Mesenchymal stem cell (in vitro differentiated cells and primary cell): ENCODE measurements around the gene BORCS5.
"Not testable (repeated sequence)": the region's sequence is repeated elsewhere in the genome, so short reads cannot be mapped to it uniquely, and the experiment has no call there.

Experiments
- DNase-seq: peaks from one replicate; pipeline ENCODE4 v3.0.0-alpha.2; 2013
- H2AFZ ChIP-seq: one replicate; pipeline ENCODE4 v1.6.1; 2013; ENCODE audit warnings: low read depth, mild to moderate bottlenecking, control low read depth, inconsistent platforms, low read length, moderate library complexity
- H2AK5ac ChIP-seq: 2 replicates; pipeline ENCODE4 v1.6.1; 2013; ENCODE audit warnings: low read length, moderate library complexity, mild to moderate bottlenecking, inconsistent platforms; ENCODE audit not compliant: severe bottlenecking
- H2BK120ac ChIP-seq: one replicate; pipeline ENCODE4 v1.6.1; 2013; ENCODE audit warnings: low read depth, mild to moderate bottlenecking, inconsistent platforms, low read length, moderate library complexity
- H2BK12ac ChIP-seq, 2 experiments: one replicate each; pipeline ENCODE4 v1.6.1; 2013; ENCODE audit warnings: inconsistent platforms in 2 of 2, low read length in 2 of 2, mild to moderate bottlenecking in 2 of 2, moderate library complexity in 2 of 2, control low read depth in 1 of 2
- H2BK15ac ChIP-seq: one replicate; pipeline ENCODE4 v1.6.1; 2013; ENCODE audit warnings: mild to moderate bottlenecking, low read depth, inconsistent platforms; ENCODE audit not compliant: poor library complexity, severe bottlenecking
- H2BK5ac ChIP-seq: 2 replicates; pipeline ENCODE4 v1.6.1; 2013; ENCODE audit warnings: low read depth, mild to moderate bottlenecking, low read length, control low read depth, inconsistent platforms; ENCODE audit not compliant: poor library complexity, severe bottlenecking
- H3K14ac ChIP-seq, 2 experiments: one replicate each; pipeline ENCODE4 v1.6.1; 2013; ENCODE audit warnings: inconsistent platforms in 2 of 2, low read length in 2 of 2, control low read depth in 1 of 2, mild to moderate bottlenecking in 1 of 2, moderate library complexity in 1 of 2
- H3K18ac ChIP-seq, 2 experiments: one replicate each; pipeline ENCODE4 v1.6.1; 2013; ENCODE audit warnings: inconsistent platforms in 2 of 2, low read length in 2 of 2, control low read depth in 1 of 2, low read depth in 1 of 2, mild to moderate bottlenecking in 1 of 2
- H3K23ac ChIP-seq, 2 experiments: one replicate each; pipeline ENCODE4 v1.6.1; 2013; ENCODE audit warnings: inconsistent platforms in 2 of 2, low read length in 2 of 2, mild to moderate bottlenecking in 2 of 2, moderate library complexity in 2 of 2, control low read depth in 1 of 2
- H3K27ac ChIP-seq: 2 replicates; pipeline ENCODE4 v1.5.1; 2013; ENCODE audit warnings: mild to moderate bottlenecking, moderate library complexity, low read length, control low read depth, inconsistent platforms; ENCODE audit not compliant: poor library complexity, severe bottlenecking
- H3K27me3 ChIP-seq, 2 experiments: 2 replicates each; pipeline versions ENCODE4 v1.6.1 to v1.7.0; 2013; ENCODE audit warnings: low read length in 2 of 2, mild to moderate bottlenecking in 2 of 2, moderate library complexity in 2 of 2, control low read depth in 1 of 2, inconsistent platforms in 1 of 2; ENCODE audit not compliant: control insufficient read depth in 1 of 2, insufficient read depth in 1 of 2
- H3K36me3 ChIP-seq, 2 experiments: 2 replicates each; pipeline versions ENCODE4 v1.6.1 to v1.7.0; 2013; ENCODE audit warnings: low read length in 2 of 2, control low read depth in 1 of 2, inconsistent platforms in 1 of 2, low read depth in 1 of 2, mild to moderate bottlenecking in 1 of 2; ENCODE audit not compliant: insufficient read depth in 2 of 2, control insufficient read depth in 1 of 2
- H3K4ac ChIP-seq, 2 experiments: one replicate each; pipeline ENCODE4 v1.6.1; 2013; ENCODE audit warnings: inconsistent platforms in 2 of 2, low read length in 2 of 2, mild to moderate bottlenecking in 2 of 2, moderate library complexity in 2 of 2, control low read depth in 1 of 2, low read depth in 1 of 2
- H3K4me1 ChIP-seq: 2 replicates; pipeline ENCODE4 v1.6.1; 2013; ENCODE audit warnings: low read depth, low read length, control low read depth; ENCODE audit not compliant: control insufficient read depth, insufficient read depth
- H3K4me2 ChIP-seq: 2 replicates; pipeline ENCODE4 v1.6.1; 2013; ENCODE audit warnings: low read length, mild to moderate bottlenecking, inconsistent platforms; ENCODE audit not compliant: poor library complexity, severe bottlenecking
- H3K4me3 ChIP-seq, 2 experiments: 2 replicates each; pipeline versions ENCODE4 v1.5.1 to v1.7.0; 2013; ENCODE audit warnings: low read length in 2 of 2, mild to moderate bottlenecking in 2 of 2, control low read depth in 1 of 2, low read depth in 1 of 2; ENCODE audit not compliant: insufficient read depth in 1 of 2
- H3K79me1 ChIP-seq: replicated peaks from 2 replicates; pipeline ENCODE4 v1.6.1; 2013; ENCODE audit warnings: mild to moderate bottlenecking, control low read depth, low read length, inconsistent platforms; ENCODE audit not compliant: poor library complexity, severe bottlenecking
- H3K9ac ChIP-seq: 2 replicates; pipeline ENCODE4 v1.7.0; 2013; ENCODE audit warnings: mild to moderate bottlenecking, low read length, moderate library complexity
- H3K9me3 ChIP-seq: 2 replicates; pipeline ENCODE4 v1.7.0; 2013; ENCODE audit warnings: mild to moderate bottlenecking, low read length; ENCODE audit not compliant: control insufficient read depth
- H4K8ac ChIP-seq: one replicate; pipeline ENCODE4 v1.6.1; 2013; ENCODE audit warnings: inconsistent platforms, mild to moderate bottlenecking, low read length, moderate library complexity
- H4K91ac ChIP-seq: one replicate; pipeline ENCODE4 v1.6.1; 2013; ENCODE audit warnings: mild to moderate bottlenecking, low read length, inconsistent platforms
- WGBS: methylation state at CpG from one replicate; pipeline ENCODE4 v1.1.7; 2013; ENCODE audit warnings: mixed read lengths; 5-methylcytosine and 5-hydroxymethylcytosine counted together

The BORCS5 gene

DNA sequence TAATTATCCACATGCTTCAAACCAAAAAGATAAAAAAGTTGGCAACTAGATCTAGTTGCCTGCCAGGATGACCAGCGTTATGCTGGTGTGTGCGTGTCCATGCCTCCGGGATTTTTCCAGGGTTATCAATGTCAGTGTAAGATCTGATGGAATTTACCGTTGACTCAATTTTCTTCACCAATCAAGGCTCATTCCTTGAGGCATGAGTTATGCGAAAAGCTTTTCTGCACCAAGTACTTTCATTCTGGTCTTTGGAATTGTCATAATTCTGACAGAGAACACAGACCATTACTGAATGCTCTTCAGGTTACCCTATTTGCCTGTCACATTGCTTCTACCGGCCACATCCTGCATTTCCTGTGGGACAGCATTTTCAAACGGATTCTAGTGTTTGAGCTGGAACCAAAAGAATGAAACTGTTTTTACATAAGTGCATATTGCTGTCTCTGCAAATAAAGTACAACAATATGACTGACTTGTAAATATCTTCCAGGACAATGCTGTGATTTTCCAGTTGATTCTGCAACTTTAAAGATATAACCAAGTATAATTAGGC is 114.0 kb downstream of the BORCS5 start:
- no peak overlapping the region for H3K18ac ChIP-seq
- peaks cover 11 to 36% of the 10 kb centered on the region in 2 experiments for H3K36me3 ChIP-seq
- no peak overlapping the region for H3K9ac ChIP-seq
- no peak overlapping the region for H3K4me2 ChIP-seq
- H2BK12ac ChIP-seq = no peak overlapping the region
- WGBS = 95% methylated on average over 6 of the region's 7 CpGs
- no peak overlapping the region for H3K14ac ChIP-seq
- no peak overlapping the region for H3K4me3 ChIP-seq
- H2BK5ac ChIP-seq = no peak overlapping the region
- H3K4me1 ChIP-seq = peaks cover 2% of the 10 kb centered on the region
- DNase-seq = no peak
- H3K27ac ChIP-seq = no peak overlapping the region
- H4K91ac ChIP-seq = no peak overlapping the region
- no peak overlapping the region for H2AFZ ChIP-seq
- no peak overlapping the region for H2BK120ac ChIP-seq
- no peak overlapping the region for H2BK15ac ChIP-seq
- peaks cover 3% of the 10 kb centered on the region for H3K79me1 ChIP-seq
- H3K4ac ChIP-seq = no peak overlapping the region
- no peaks in the 10 kb centered on the region for H3K9me3 ChIP-seq
- H3K27me3 ChIP-seq = no peaks in the 10 kb centered on the region
- H3K23ac ChIP-seq = no peak overlapping the region
- H2AK5ac ChIP-seq = no peak overlapping the region
- H4K8ac ChIP-seq = no peak overlapping the region

GRCh38 chr12:12471982-12472961 is 115.4 kb downstream of the BORCS5 start:
- H3K4me1 ChIP-seq, H3K23ac ChIP-seq, H3K9me3 ChIP-seq, H3K27me3 ChIP-seq, DNase-seq, H2BK15ac ChIP-seq, H4K91ac ChIP-seq, H2AK5ac ChIP-seq, H3K18ac ChIP-seq, H3K4me3 ChIP-seq, H3K79me1 ChIP-seq, H3K4me2 ChIP-seq, H3K9ac ChIP-seq, H2BK120ac ChIP-seq, H3K27ac ChIP-seq, H4K8ac ChIP-seq, H2BK12ac ChIP-seq, H3K4ac ChIP-seq, H2BK5ac ChIP-seq, H3K14ac ChIP-seq, H2AFZ ChIP-seq: not testable (repeated sequence)
- 92% methylated on average over 22 of the region's 37 CpGs for WGBS
- peaks cover 20 to 41% of the 10 kb centered on the region in 2 experiments for H3K36me3 ChIP-seq

- Histone ChIP-seq H3K9ac (no peak overlapping the region), H3K4ac (no peak overlapping the region)
- WGBS = 93% methylated on average over 4 of the region's 4 CpGs
Measured at GRCh38 chr12:12473223-12473622, 116.3 kb downstream of the BORCS5 start.

GRCh38 chr12:12474471-12474928 is 117.6 kb downstream of the BORCS5 start:
- no peak overlapping the region for H3K4me3 ChIP-seq
- H3K27me3 ChIP-seq = no peaks in the 10 kb centered on the region
- H4K91ac ChIP-seq = no peak overlapping the region
- WGBS = 97% methylated on average over 7 of the region's 8 CpGs
- H3K9ac ChIP-seq = no peak overlapping the region
- H3K4me1 ChIP-seq = no peaks in the 10 kb centered on the region
- H2BK5ac ChIP-seq = no peak overlapping the region
- no peak overlapping the region for H2AFZ ChIP-seq
- H3K27ac ChIP-seq = no peak overlapping the region
- H2BK15ac ChIP-seq = no peak overlapping the region
- H3K14ac ChIP-seq = no peak overlapping the region
- H3K9me3 ChIP-seq = no peaks in the 10 kb centered on the region
- no peak overlapping the region for H2AK5ac ChIP-seq
- no peak for DNase-seq
- peaks cover 10% of the 10 kb centered on the region for H3K79me1 ChIP-seq
- H3K4ac ChIP-seq = no peak overlapping the region
- no peak overlapping the region for H4K8ac ChIP-seq
- no peak overlapping the region for H2BK12ac ChIP-seq
- H3K36me3 ChIP-seq = peaks cover 24 to 63% of the 10 kb centered on the region in 2 experiments
- no peak overlapping the region for H3K18ac ChIP-seq
- H3K23ac ChIP-seq = no peak overlapping the region
- H3K4me2 ChIP-seq = no peak overlapping the region
- no peak overlapping the region for H2BK120ac ChIP-seq

More at GRCh38 chr12:12473223-12473622, 116.3 kb downstream of the BORCS5 start:
- DNase-seq = no peak
- Histone ChIP-seq H2AK5ac (no peak overlapping the region), H3K9me3 (no peaks in the 10 kb centered on the region), H3K27me3 (no peaks in the 10 kb centered on the region), H3K18ac (no peak overlapping the region), H3K27ac (no peak overlapping the region), H3K14ac (no peak overlapping the region), H4K8ac (no peak overlapping the region), H3K4me1 (no peaks in the 10 kb centered on the region), H3K4me3 (no peak overlapping the region), H2BK12ac (no peak overlapping the region), H2BK120ac (no peak overlapping the region), H2AFZ (no peak overlapping the region), H4K91ac (no peak overlapping the region), H2BK5ac (no peak overlapping the region), H3K79me1 (peaks cover 12% of the 10 kb centered on the region), H2BK15ac (no peak overlapping the region), H3K36me3 (peaks cover 21 to 50% of the 10 kb centered on the region in 2 experiments), H3K23ac (no peak overlapping the region), H3K4me2 (no peak overlapping the region)
